ENCODE measurements around the gene MINDY2.

- TF ChIP-seq CREB1 (IDR thresholded peaks at IDR 0.05; ENCODE audit: low read depth) (no peak), EGR1 (IDR thresholded peaks at IDR 0.05) (no peak), REST (IDR thresholded peaks at IDR 0.05; ENCODE audit: low read depth) (no peak)
Observed at GRCh38 chr15:58880320-58880719, 109.2 kb downstream of the MINDY2 start.
